Stimulated activated CD4-positive, alpha-beta T cell treated with anti-CD3 and anti-CD28 coated beads, Interleukin-12 subunit alpha, Interleukin-12 subunit beta, amount 100 ng/mL, for 4 hours (primary cell): ENCODE results near the gene FOXC1.

Experiments used
- DNase-seq: peaks from one replicate; pipeline ENCODE4 v3.0.0-alpha.2; 2020

FOXC1 gene

DNA sequence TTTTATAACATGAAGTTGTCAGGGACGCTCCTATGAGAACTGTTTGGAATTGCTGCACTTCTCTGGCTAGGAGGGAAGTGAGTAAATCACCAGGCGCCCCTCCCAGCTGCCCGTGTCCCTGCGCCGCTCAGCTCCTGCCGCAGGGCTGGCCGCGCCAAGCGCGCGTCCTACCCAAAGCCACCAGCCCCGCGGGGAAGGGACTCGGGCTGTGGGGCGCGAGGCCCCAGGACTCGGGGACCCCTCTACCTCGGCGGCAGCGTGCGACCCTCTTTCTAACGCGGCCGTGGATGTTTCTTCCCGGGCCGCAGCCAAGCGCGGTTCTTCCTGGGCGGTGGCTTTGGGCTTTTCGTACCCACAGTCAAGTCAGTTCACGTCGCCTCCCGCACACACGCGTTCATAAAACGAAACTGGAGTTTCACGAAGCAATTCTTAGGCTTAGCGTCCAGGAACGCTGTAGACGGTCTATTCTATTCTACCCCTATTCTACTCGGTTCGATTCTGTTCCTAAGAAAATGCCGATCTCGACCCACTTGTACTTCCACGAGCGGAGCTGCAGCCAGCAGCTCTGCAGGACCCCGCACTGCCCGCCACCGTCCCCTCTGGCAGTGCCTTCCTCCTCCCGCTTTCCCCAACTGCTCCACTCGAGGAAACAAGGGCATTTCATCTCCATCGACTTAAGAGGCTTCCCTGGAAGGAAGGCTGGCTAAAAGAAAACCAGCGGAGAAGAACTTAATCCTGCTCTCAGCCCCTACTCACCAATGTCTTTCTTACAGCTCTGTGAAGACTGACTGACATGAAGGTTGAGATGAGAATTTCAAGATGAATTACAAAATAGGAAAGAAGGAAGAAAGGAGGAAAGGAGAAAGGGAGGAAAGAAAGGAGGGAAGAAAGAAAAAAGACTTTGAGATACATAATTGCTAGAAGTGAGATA, 15.4 kb downstream of the FOXC1 start:
- DNase-seq = no peak

DNA sequence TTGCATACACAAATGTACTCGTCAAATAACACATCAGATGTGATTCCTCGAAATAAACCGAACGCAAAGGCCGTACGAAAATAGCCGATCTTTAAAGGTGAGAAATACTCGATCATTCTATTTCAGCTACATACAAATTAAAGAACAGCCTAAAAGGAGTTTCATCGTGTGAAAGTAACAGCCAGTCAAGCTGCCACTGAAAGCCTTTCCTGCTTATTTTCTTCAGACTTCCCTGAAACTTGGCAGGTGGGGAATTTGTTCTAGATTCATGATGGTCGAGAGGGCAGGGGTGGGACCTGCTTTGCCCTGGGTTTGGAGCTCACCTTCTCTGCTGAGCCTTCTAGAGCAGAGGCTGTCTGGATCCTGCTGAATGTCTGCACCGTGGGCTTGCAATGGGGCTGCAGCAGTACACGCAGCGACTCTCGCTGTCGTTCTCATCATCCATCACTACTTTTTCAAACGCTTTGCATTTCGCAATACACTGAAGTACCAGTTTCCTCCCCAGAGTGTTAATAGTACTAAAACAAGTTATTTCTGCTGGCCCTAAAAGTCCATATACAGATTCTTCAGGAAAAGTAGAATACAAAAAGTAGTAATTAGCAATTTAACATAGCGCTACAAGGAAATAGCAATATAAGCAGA, 16.2 kb downstream of the FOXC1 start:
- no peak for DNase-seq

DNA sequence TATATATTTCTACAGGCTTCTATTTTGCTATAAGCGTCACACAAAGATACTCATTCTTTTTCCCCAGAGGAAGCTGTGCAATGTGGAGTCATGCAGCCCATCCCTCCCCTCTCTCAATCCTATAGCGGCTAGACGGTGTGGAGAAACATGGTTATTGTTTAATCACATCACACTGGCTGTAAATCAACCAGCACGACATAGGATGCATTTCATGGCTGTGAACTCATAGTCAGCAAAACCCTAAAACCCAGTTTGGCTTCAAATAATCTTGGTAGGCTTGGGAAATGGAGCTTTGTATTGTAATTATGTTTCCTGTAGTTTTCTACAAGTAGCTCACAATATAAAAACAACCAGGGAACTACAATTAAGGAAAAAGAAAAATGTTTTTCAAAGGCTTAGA, 16.8 kb downstream of the FOXC1 start:
- no peak for DNase-seq

- no peak for DNase-seq
These were observed 18.3 kb downstream of the FOXC1 start for GRCh38 chr6:1627827-1628560.

GRCh38 chr6:1629316-1629715, 19.6 kb downstream of the FOXC1 start:
- no peak for DNase-seq

GRCh38 chr6:1630212-1630770, 20.6 kb downstream of the FOXC1 start:
- no peak for DNase-seq

- DNase-seq = no peak
These were observed 21.1 kb downstream of the FOXC1 start for GRCh38 chr6:1630771-1631217.

GRCh38 chr6:1631251-1631650, 21.5 kb downstream of the FOXC1 start:
- DNase-seq = no peak

GRCh38 chr6:1633366-1634021, 23.8 kb downstream of the FOXC1 start:
- DNase-seq = no peak

GRCh38 chr6:1634081-1634480, 24.4 kb downstream of the FOXC1 start:
- DNase-seq = no peak

- DNase-seq = no peak
These were observed 25.7 kb downstream of the FOXC1 start for GRCh38 chr6:1635305-1636010.

GRCh38 chr6:1636272-1636825, 26.6 kb downstream of the FOXC1 start:
- no peak for DNase-seq

- no peak for DNase-seq
These were observed 27.5 kb downstream of the FOXC1 start for GRCh38 chr6:1636971-1637871.

DNA sequence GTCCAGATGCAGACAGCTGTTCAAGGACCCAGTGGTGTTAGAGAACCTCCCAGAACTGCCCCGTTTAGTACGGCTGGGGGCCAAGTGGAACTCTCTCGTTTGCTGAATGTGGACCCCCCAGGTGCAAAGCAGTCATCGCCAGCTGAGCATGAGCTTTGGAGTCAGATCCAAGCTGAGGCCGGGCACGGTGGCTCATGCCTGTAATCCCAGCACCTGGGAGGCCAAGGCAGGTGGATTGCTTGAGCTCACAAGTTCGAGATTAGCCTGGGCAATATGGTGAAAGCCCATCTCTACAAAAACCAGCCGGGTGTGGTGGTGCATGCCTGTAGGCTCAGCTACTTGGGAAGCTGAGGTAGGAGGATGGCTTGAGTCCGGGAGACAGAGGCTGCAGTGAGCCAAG, 29.7 kb downstream of the FOXC1 start:
- DNase-seq = no peak

GRCh38 chr6:1640476-1640875, 30.8 kb downstream of the FOXC1 start:
- no peak for DNase-seq

GRCh38 chr6:1641343-1641885, 31.7 kb downstream of the FOXC1 start:
- no peak for DNase-seq

DNA sequence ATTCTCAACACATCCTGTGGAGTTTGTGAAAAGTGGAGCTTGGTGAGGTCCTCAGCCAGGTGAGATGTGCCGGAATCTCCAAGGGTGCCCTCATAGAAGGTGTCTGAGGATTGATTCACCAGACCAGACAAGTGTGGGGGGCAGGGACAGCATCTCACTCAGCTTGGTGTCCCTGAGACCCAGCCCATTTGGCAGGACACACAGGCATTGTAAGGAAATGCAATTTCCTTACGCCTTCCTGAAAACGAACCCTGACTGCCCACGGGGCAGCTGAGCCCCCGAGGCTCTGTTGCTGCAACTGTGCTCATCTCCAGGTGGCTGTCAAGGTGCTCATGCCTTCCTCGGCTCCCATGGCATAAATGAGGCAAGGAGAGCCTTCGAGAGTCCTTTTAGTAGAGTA, 33.4 kb downstream of the FOXC1 start:
- no peak for DNase-seq

GRCh38 chr6:1643830-1644445, 34.2 kb downstream of the FOXC1 start:
- DNase-seq = no peak

DNA sequence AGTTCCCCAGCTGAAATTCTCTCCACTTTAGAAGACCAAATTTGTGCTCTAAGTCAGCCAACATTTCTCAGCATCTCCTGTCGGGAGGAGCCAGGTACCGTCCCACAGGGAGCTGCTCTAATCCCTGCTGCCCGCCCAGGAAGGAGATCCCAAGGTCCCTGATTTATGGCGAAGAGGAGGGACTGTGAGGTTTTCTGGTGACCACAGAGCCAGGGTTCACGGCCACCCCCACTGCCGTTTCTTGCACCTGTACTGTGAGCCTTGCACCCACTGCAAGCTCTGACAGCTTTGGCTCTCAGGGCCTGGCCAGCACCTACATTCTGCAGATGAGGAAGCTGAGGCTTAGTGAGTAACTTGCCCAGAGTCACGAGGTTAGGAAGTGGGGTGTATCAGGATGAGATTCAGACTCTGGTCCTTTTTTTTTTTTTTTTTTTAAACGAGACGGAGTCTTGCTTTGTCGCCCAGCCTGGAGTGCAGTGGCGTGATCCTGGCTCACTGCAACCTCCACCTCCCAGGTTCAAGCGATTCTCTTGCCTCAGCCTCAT, 34.9 kb downstream of the FOXC1 start:
- no peak for DNase-seq
